ENCODE results near the gene TIMP2. TPM values are rescaled to one million over a fixed set of nuclear protein-coding genes. Genes with fewer than 3 reads are reported as not detected.

Gene TIMP2
- total RNA-seq, 1 experiment from 2014 or later: 29.0 TPM

DNA sequence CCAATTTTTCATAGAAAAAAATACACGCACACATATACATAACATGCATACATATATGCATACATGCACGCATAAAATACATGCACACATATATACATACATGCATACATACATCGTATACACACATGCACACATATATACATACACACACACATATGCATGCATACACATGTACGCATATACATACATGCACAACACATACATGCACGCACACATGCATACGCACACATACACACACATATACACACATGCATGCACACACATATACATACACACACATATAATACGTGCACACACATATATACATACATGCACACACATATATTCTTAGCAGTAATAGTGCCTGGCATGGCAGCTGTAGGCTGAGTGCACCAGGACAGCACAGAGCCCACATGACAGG lies 109.5 kb downstream of the TIMP2 start:
- no CpG with 5 or more reads among the region's 7 CpGs for WGBS (ENCODE audit: extremely low coverage, insufficient read length, low lambda C conversion rate)
- no peaks in the 10 kb centered on the region for H3K79me2 ChIP-seq (ENCODE audit: insufficient read depth, low read length)
- no peak overlapping the region for H3K27ac ChIP-seq (ENCODE audit: insufficient read length, low read depth, low read length)
- Mint-ChIP-seq H3K27ac (no peak overlapping the region), H3K4me1 (no peaks in the 10 kb centered on the region), H3K9me3 (no peaks in the 10 kb centered on the region), H3K27me3 (ENCODE audit: low read depth) (no peaks in the 10 kb centered on the region), H3K4me3 (no peak overlapping the region), H3K36me3 (ENCODE audit: insufficient read depth in 1 of 3, low read depth in 3 of 3) (peaks cover 45 to 99% (median 88%) of the 10 kb centered on the region in 3 experiments)
- H4K5ac ChIP-seq (ENCODE audit: insufficient read length, low read depth, low read length): no peak overlapping the region
- H3K9me3 ChIP-seq (ENCODE audit: control insufficient read depth, low read depth, low read length): no peaks in the 10 kb centered on the region
- no peak overlapping the region for H2BK5ac ChIP-seq (ENCODE audit: insufficient read length, low read length)
- H3K18ac ChIP-seq (ENCODE audit: insufficient read length, low read depth, low read length): no peak overlapping the region
- no peaks in the 10 kb centered on the region for H4K20me1 ChIP-seq (ENCODE audit: control insufficient read depth, insufficient read depth, insufficient read length)
- H2BK20ac ChIP-seq (ENCODE audit: low read depth, low read length, poor library complexity, severe bottlenecking): no peak overlapping the region
- H3K79me1 ChIP-seq (ENCODE audit: insufficient read depth, low read depth, low read length, poor library complexity, severe bottlenecking): no peaks in the 10 kb centered on the region
- H4K8ac ChIP-seq (replicated peaks; ENCODE audit: insufficient read length, low read depth, low read length): no peak overlapping the region
- H2AFZ ChIP-seq (ENCODE audit: low read length): no peak overlapping the region
- H3K4me1 ChIP-seq (ENCODE audit: insufficient read depth, low read length): no peaks in the 10 kb centered on the region
- no peak overlapping the region for H2BK12ac ChIP-seq (ENCODE audit: insufficient read length, low read depth, low read length)
- H3K4ac ChIP-seq (ENCODE audit: low read depth, low read length): no peak overlapping the region
- H2AK5ac ChIP-seq (ENCODE audit: insufficient read length, low read length): no peak overlapping the region
- no peak overlapping the region for H3K23ac ChIP-seq (ENCODE audit: insufficient read length, low read depth, low read length)
- no peak overlapping the region for H2BK15ac ChIP-seq (ENCODE audit: low read depth, low read length)
- H3K9ac ChIP-seq (ENCODE audit: extremely low read depth, insufficient read length, low read length): no peak overlapping the region
- H3K27me3 ChIP-seq (ENCODE audit: insufficient read depth, low read length): no peaks in the 10 kb centered on the region
- no peak overlapping the region for H3K14ac ChIP-seq (ENCODE audit: insufficient read depth, low read length)
- no peak overlapping the region for H3K4me2 ChIP-seq (ENCODE audit: insufficient read depth, insufficient read length, low read length)
- no peaks in the 10 kb centered on the region for H3K23me2 ChIP-seq (ENCODE audit: insufficient read length, low read depth, low read length, poor library complexity, severe bottlenecking)
- H4K91ac ChIP-seq (ENCODE audit: insufficient read length, low read depth, low read length): no peak overlapping the region
- TF ChIP-seq, protein P1, sequence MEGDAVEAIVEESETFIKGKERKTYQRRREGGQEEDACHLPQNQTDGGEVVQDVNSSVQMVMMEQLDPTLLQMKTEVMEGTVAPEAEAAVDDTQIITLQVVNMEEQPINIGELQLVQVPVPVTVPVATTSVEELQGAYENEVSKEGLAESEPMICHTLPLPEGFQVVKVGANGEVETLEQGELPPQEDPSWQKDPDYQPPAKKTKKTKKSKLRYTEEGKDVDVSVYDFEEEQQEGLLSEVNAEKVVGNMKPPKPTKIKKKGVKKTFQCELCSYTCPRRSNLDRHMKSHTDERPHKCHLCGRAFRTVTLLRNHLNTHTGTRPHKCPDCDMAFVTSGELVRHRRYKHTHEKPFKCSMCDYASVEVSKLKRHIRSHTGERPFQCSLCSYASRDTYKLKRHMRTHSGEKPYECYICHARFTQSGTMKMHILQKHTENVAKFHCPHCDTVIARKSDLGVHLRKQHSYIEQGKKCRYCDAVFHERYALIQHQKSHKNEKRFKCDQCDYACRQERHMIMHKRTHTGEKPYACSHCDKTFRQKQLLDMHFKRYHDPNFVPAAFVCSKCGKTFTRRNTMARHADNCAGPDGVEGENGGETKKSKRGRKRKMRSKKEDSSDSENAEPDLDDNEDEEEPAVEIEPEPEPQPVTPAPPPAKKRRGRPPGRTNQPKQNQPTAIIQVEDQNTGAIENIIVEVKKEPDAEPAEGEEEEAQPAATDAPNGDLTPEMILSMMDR (conservative IDR thresholded peaks at IDR 0.05): no peak
- no peak for DNase-seq
- no peak overlapping the region for H3T11ph ChIP-seq (ENCODE audit: low read length)
- no peak overlapping the region for H3K56ac ChIP-seq (ENCODE audit: insufficient read length, low read depth, low read length)
- no peak overlapping the region for H2BK120ac ChIP-seq (ENCODE audit: low read depth, low read length, poor library complexity, severe bottlenecking)

All from H9 (cell line).